ENCODE results near the gene ZNF653.

GRCh38 chr19:11510444-11510843 lies 4.8 kb upstream of the ZNF653 start:
- TF ChIP-seq GATA2 (IDR thresholded peaks at IDR 0.05; ENCODE audit: low read depth, low read length) = no peak
- no peak for TF ChIP-seq GATA3 (IDR thresholded peaks at IDR 0.05; ENCODE audit: low read depth, low read length)

Data from SH-SY5Y (cell line).